ENCODE data around the gene CDKL1. TPM values are rescaled to one million over a fixed set of nuclear protein-coding genes. Genes with fewer than 3 reads are reported as not detected.

The CDKL1 gene
- total and polyA plus RNA-seq, 2 of the 13 experiments (the other 11 are each of a cell fraction or from before 2014, with no cell fraction given): 4.4 to 5.1 TPM

DNA sequence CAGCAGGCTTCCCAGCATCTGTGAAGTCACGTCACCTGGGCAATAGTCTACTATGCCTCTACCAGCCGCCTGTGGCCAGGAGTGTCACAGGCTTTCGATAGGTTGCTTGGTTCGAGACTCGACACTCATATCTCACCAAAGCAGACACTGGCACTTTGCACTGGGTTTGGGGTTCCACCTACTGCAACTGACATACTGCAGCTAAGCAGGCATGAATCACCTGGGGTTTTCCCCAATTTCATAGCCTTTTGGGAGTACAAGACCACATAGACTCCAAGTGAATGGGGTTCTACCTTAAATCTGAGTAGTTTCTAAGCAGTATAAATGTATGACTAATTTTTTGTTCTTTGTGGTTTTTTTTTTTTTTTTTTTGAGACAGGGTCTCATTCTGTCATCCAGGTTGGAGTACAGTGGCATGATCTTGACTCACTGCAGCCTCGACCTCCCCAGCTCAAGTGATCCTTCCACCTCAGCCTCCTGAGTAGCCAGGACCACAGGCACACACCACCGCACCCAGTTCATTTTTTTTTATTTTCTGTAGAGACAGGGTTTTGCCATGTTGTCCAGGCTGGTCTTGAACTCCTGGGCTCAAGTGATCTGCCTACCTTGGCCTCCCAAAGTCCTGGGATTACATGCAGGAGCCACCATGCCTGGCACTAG lies 52.4 kb downstream of the CDKL1 start:
- no TSS peak for BruUV-seq (replicated peaks)
- POLR2A ChIA-PET: interaction anchor here (0.6 kb wide), 1 partner anchor 9 kb away, joined by 3 read pairs; no protein-coding TSS in a partner anchor
- Histone ChIP-seq H3K79me2 (ENCODE audit: insufficient read depth, low read length) (no peaks in the 10 kb centered on the region), H3K36me3 (replicated peaks in 1 of 2; ENCODE audit: control insufficient read depth in 1 of 2, insufficient read depth in 2 of 2, low read length in 2 of 2) (no peaks in the 10 kb centered on the region), H3K27ac (ENCODE audit: extremely low read length, insufficient read depth, low read length) (no peak overlapping the region), H2AFZ (ENCODE audit: low read length) (no peak overlapping the region), H3K27me3 (ENCODE audit: control insufficient read depth in 1 of 2, insufficient read depth in 2 of 2, low read length in 2 of 2) (no peaks in the 10 kb centered on the region), H3K4me3 (replicated peaks in 1 of 3; ENCODE audit: insufficient read depth in 1 of 3, low read depth in 2 of 3, low read length in 3 of 3) (no peak overlapping the region), H3K4me1 (ENCODE audit: insufficient read depth, low read length) (peaks cover 23% of the 10 kb centered on the region), H3K9ac (ENCODE audit: insufficient read depth, low read depth, low read length) (no peak overlapping the region), H3K4me2 (ENCODE audit: low read depth, low read length) (no peak overlapping the region), H3K9me3 (ENCODE audit: low read length) (no peaks in the 10 kb centered on the region), H4K20me1 (ENCODE audit: insufficient read depth, low read length) (no peaks in the 10 kb centered on the region)
- 85% methylated on average over 6 of the region's 7 CpGs for WGBS (ENCODE audit: low lambda C conversion rate)
- CTCF ChIA-PET (ENCODE audit: low intra/inter-chr PET ratio, low total read pairs): no interaction called here
- DNase-seq (ENCODE audit: low spot score): no peak
- ATAC-seq: no peak
- in situ Hi-C loops (cut with HindIII; ENCODE audit: extremely low pct_ligation_motif_present, low pct_unique_long_range_greater_than_20kb) (no loop called here), intact Hi-C loops (cut with micrococcal nuclease; ENCODE audit: unreplicated experiment) (loop anchor here (5.0 kb wide), 1 partner anchor 188 kb away; the partner anchor contains the start of gene MAP4K5)
- FAIRE-seq: no peak
- no peak for TF ChIP-seq SMC3 (IDR thresholded peaks at IDR 0.05; ENCODE audit: low read length)
- TF ChIP-seq ATF5 (CRISPR knock-in tag; IDR thresholded peaks at IDR 0.05; ENCODE audit: low read depth): no peak
- no peak for TF ChIP-seq ZNF430 (CRISPR knock-in tag; IDR thresholded peaks at IDR 0.05)
- no peak for TF ChIP-seq ARNTL (CRISPR knock-in tag; IDR thresholded peaks at IDR 0.05)
- no peak for TF ChIP-seq ZNF205 (CRISPR knock-in tag; IDR thresholded peaks at IDR 0.05)
- no peak for TF ChIP-seq REST (IDR thresholded peaks at IDR 0.05; ENCODE audit: borderline replicate concordance in 1 of 2, low read depth in 1 of 2, low read length in 2 of 2)
- TF ChIP-seq, protein P1, sequence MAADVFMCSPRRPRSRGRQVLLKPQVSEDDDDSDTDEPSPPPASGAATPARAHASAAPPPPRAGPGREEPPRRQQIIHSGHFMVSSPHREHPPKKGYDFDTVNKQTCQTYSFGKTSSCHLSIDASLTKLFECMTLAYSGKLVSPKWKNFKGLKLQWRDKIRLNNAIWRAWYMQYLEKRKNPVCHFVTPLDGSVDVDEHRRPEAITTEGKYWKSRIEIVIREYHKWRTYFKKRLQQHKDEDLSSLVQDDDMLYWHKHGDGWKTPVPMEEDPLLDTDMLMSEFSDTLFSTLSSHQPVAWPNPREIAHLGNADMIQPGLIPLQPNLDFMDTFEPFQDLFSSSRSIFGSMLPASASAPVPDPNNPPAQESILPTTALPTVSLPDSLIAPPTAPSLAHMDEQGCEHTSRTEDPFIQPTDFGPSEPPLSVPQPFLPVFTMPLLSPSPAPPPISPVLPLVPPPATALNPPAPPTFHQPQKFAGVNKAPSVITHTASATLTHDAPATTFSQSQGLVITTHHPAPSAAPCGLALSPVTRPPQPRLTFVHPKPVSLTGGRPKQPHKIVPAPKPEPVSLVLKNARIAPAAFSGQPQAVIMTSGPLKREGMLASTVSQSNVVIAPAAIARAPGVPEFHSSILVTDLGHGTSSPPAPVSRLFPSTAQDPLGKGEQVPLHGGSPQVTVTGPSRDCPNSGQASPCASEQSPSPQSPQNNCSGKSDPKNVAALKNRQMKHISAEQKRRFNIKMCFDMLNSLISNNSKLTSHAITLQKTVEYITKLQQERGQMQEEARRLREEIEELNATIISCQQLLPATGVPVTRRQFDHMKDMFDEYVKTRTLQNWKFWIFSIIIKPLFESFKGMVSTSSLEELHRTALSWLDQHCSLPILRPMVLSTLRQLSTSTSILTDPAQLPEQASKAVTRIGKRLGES (CRISPR knock-in tag; IDR thresholded peaks at IDR 0.05; ENCODE audit: borderline replicate concordance): no peak
- no peak for TF ChIP-seq NFKB2 (CRISPR knock-in tag; IDR thresholded peaks at IDR 0.05; ENCODE audit: borderline replicate concordance)
- TF ChIP-seq PHB2 (IDR thresholded peaks at IDR 0.05; ENCODE audit: partially characterized antibody): no peak
- TF ChIP-seq SP4 (CRISPR knock-in tag; IDR thresholded peaks at IDR 0.05): no peak
